HG03432 (cell line): ENCODE results near the gene ATP5ME.
"Not testable (repeated sequence)": the region's sequence is repeated elsewhere in the genome, so short reads cannot be mapped to it uniquely, and the experiment has no call there.

Source experiments
- ATAC-seq: cut with Tn5 transposase; IDR thresholded peaks from one replicate; pipeline ENCODE4 v1.9.1; 2021; ENCODE audit warnings: mild to moderate bottlenecking, moderate library complexity; ENCODE audit not compliant: unreplicated experiment

ATP5ME gene

DNA sequence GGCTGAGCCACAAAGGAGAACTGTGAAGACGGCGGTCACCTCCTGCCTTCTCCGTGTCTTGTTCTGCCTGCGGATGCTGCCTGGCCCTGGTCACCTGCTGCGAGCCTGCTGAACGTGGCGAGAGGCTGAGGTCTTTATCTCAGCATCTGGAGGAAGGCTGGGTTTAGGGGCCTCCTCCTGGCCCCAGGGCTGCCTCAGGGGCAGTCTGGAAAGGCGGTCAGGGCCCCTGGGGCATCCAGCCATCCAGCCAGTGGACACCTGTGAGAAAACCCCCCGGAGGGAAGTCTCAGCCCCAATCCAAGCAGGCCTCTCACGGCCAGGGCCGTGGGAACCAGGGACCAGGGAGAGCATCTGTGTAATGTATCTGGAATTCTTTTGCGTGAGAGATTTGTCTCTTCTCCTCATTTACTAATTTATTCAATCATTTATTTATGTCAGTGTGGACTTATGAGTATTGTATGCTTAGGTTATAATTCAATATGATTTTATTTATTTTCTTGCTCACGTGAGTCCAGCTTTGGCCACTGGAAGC, 37.4 kb downstream of the ATP5ME start:
- no peak for ATAC-seq

DNA sequence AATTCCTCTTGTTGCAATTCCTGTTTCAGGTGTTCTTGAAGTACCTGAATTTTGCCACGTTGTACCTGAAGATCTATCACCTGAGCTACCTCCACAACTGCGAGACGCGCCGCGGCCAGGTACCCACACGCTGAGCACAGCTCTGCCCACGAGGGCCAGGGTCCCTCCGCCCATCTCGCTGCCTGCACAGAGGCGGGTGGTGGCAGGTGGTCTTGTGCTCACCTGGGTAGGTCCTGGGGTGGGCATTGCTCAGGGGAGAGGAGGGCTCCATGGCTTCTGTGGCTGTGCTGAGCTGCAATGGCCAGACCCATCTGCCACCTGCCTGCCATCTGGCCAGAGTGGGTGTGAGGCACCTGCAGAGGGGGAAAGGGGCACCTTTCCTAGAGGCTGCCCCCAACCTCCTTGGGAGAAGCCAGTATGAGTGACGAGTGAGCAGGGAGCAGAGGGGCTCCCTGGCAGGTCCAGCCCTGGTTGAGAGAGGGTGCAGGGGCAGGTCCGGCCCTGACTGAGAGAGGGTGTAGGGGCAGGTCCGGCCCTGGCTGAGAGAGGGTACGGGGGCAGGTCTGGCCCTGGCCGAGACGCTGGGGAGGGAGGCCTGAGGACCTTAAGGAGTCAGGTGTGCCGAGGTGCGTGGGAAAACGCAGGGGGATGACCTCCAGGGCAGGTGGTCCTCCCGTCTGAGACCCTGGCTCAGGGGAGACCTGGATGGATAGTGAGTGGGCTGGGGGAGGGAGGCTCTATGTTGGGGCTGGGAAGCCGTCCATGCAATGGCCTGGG, 38.0 kb downstream of the ATP5ME start:
- ATAC-seq = no peak

DNA sequence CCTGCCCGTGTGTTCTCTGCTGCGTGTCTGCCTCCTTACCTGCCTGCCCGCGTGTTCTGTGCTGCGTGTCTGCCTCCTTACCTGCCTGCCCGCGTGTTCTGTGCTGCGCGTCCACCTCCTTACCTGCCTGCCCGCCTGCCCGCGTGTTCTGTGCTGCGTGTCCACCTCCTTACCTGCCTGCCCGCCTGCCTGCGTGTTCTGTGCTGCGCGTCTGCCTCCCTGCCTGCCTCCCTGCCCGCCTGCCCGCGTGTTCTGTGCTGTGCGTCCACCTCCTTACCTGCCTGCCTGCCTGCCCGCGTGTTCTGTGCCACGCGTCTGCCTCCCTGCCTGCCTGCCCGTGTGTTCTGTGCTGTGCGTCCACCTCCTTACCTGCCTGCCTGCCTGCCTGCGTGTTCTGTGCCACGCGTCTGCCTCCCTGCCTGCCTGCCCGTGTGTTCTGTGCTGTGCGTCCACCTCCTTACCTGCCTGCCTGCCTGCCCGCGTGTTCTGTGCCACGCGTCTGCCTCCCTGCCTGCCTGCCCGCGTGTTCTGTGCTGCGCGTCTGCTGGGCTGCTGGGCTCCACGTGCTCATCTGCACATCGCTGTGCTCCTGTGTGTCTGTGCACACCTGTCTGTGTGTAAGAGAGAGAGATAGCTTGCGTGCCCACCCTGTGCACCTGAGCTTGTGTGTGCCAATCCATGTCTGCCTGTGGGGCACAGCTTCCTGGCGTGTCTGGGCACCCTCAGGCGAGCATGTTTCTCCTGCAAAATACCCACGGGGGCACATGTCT, 38.8 kb downstream of the ATP5ME start:
- not testable (repeated sequence) for ATAC-seq

DNA sequence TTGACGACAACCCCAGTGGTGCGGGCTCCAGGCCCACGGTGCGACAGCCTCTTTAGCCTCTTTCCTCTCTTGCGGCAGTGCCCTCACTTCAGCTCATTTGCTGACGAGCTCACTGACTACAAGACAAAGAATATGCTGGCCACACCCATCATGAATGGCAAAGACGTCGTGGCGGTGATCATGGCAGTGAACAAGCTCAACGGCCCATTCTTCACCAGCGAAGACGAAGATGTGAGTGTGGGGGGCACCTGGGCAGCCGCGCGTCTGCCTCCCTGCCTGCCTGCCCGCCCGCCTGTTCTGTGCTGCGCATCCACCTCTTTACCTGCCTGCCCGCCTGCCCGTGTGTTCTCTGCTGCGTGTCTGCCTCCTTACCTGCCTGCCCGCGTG, 39.5 kb downstream of the ATP5ME start:
- ATAC-seq = no peak

DNA sequence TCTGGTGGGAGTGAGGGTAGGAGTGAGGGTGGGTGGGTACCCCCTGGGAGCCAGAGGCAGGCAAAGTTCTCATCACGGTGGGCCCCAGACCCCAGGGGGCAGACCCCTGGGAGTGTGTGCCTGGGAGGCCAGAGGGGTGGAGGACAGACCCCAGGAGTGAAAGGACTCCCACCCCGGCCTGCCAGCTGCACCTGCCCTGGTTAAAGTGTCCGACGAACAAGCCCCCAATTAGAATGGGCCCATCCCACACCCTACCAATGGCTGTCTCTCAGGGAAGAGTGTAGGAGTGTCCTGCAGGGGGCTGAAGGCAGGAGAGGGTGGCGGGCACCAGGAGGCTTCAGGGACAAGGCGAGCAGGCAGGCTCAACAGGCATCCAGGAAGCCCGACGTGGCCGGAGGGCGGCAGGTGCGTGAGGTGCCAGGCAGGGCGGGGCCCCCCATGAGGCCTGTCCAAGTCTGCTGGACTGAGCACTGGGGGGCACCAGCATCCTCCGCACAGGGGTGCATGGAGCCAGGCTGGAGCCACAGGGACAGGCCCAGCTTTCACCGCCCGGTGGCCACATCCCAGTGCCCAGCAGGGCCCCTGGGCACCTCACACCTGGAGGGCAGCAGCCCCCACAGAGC, 40.0 kb downstream of the ATP5ME start:
- no peak for ATAC-seq

DNA sequence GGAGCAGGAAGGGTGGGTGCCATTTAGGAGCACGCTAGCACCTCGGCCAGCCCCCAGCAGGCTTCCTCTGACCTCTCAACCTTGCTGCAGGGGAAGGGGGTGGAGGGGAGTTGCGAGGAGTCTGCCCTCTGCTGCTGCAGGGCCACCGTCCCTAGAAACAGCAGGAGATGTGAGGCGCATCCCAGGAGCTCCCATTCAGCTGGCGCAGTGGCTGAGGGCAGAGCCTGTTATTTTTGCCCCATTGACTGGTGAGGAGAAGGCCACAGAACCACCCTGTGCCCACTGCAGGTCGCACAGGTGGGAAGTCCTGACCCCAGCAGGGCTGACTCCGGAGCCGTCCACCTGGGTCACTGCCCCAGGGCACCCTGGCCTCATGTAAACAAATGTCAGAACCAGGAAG, 40.7 kb downstream of the ATP5ME start:
- no peak for ATAC-seq

DNA sequence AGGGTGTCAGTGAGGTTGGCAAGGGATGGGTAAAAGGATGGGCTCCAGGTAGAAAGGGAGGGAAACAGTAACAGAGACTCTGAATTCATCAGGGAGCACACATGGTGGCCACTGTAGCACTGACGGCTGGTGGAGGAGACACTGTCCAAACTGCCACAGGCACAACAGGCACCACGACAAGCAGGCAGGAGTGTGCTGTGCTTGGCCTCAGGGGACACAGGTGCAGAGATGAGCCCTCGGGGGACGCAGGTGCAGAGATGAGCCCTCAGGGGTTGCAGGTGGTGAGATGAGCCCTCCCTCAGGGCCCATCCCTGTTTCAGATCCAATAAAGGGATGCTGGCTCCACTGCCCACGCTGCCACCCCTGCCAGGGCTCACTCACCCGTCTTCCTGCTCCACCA, 41.1 kb downstream of the ATP5ME start:
- no peak for ATAC-seq

DNA sequence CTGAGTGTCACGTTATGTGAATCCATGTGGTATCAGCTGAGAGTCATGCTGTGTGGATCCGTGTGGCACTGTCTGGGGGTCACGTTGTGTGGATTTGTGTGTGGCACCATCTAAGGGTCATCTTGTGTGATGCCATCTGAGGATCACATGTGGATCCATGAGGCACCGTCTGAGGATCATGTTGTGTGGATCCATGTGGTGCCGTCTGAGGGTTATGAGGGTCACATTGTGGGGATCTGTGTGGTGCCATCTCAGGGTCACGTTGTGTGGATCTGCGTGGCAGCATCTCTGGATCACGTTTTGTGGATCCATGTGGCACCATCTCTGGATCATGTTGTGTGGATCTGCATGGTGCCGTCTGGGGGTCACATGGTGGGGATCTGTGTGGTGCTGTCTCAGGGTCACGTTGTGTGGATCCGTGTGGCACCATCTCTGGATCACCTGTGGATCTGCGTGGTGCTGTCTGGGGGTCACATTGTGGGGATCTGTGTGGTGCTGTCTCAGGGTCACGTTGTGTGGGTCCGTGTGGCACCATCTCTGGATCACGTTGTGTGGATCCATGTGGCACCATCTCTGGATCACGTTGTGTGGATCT, 41.8 kb downstream of the ATP5ME start:
- ATAC-seq = no peak

DNA sequence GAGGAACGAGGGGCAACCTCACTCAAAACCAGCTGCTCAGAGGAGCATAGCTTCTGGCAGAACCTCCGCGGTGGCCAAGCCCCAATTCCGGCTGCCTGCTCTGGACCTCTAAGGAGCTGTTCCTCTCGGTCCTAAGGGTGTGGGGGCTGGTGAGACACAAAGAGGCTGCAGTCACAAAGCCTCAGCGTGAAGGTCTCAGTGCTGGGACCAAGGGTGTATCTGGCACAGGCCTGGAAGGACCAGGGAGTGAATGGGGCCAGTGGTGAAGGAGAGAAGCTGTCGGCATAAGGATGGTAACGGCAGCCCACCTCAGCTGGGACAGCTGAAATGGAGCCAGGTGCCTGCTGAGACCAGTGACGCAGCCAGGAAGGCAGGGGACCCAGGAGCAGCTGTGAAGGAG, 43.4 kb downstream of the ATP5ME start:
- no peak for ATAC-seq

DNA sequence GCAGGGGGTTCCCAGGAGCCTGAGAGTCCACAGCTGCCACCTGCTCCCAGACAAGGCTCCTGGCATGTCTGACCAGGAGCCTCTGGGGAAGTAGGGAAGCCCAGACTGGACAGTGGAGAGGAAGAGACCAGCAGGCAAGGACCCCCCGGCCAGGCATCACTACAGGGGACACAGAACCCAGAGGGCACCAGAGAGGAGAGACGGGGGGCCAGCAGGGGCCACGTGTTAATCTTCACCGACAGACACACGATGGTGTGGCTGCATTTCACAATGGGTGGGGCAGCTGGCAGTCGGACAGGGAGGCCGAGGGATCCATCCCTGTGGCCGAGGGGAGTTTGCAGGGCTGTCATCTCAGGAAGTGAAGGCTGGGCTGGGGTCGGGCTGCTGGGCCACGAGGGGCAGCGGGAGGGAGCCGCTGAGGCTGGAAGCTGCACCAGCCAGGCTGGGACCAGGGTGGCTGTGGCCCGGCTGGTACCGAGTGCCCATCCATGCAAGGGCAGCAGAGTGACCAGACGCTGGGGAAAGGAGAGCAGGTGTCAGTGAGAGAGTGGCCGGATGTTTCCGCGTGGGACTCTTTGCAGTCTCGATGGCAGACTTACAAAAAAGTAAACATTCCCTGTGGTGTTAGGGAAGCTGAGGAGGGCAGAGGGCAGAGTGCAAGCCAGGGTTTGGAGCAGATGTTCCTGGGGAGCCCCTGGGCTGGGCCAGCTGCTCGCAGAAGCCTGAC, 44.0 kb downstream of the ATP5ME start:
- no peak for ATAC-seq

DNA sequence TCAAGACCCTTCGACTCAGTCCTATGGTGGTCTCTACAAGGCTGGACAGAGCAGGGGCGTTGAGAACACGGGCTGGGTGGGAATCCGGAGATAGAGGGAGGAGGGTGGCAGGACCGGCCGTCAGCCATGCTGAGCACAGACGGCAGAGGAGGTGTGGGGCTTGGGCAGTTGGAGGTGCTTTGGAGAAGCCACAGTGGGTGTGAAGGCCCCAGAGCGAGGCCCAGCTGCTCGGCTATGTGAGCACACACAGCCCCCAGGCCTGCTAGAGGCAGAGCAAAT, 44.5 kb downstream of the ATP5ME start:
- ATAC-seq = no peak

DNA sequence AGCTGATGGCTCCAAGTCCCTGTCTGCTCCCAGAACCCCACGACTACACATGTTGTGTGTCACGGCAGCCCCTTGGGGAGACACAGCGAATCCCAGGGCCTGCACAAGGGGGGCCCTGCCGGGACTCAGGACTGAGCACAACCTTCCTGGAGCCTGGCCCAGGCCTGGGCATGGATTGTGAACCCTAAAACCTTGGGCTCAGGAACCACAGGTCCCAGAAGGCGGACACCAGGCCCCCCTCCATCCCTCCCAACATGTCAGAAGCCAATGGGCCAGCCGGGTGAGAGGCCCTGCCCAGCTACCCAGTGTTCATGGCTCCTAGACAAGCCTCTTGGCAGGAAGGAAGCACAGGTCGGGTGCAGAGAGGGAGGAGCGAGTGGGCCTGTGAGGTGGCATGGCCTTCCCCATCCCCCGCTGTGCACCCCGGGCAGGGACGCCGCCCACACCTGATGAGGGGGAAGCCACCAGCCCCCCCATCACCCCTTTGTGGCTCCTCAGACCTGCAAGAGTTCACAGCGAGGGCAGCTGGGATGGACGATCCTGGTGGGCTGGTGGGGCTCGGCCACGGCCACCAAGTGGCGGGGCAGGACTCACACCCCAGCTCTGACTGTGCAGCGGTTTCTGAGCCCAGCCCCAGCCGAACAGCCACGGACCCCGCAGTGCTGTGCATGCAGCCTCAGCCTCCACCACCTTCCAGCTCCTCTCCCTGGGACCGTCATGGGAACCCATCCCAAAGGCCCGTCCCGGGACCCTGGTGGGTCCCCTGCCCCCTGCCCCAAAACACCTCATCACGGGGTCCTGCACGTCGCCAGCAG, 45.0 kb downstream of the ATP5ME start:
- no peak for ATAC-seq

DNA sequence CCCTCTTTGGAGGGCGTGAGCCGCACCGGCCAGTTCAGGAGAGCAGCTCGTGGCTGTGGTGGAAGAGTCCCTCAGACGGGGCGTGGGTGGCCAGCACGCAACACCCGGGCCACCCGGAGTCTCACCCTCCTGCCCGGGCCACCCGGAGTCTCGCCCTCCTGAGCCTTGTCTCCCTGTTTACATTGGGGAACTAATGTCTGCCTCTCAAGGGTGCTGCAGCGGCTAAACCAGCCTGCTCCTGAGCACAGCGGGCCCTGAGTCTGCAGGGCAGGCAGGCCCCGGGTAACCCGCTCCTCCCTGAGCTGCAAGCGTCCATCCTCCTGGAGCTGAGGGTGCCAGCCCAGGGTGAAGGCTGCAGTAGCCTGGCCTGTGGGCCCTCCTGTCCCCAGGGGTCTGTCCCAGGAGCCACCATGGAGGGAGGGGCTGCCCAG, 45.8 kb downstream of the ATP5ME start:
- no peak for ATAC-seq

DNA sequence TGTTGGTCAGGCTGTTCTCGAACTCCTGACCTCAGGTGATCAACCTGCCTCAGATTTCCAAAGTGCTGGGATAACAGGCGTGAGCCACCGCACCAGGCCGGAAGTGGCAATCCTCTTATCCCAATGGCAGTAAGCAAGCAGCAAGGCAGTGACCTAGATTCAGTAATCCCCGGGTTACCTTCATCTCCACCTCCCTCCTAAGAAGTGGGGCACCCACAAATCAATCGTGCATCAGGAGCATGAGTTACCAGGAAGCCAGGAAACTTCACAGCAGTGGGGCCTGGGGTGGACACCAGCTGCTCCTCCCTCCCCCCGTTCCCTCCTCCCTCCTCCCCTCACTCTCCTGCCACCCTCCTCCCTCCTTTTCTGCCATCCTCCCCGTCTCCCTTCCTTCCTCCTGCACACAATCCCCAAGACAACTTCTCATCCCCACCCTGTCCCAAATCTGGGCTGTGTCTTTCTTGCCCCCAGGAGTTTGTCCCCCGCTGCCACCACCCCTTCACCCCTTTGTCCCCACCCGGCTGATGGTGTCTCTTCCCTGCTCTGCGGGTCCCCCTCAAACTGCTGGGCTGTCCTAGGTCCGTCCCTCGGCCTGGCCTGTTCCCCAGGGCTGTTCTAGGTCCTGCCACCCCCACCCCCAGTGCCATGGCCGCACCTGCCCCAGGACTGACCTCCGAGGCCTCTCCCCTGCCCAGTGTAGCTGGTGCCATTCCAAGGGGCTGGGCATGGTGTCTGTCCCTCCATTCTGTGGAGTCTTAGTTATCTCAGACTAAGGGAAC, 46.5 kb downstream of the ATP5ME start:
- ATAC-seq = no peak

DNA sequence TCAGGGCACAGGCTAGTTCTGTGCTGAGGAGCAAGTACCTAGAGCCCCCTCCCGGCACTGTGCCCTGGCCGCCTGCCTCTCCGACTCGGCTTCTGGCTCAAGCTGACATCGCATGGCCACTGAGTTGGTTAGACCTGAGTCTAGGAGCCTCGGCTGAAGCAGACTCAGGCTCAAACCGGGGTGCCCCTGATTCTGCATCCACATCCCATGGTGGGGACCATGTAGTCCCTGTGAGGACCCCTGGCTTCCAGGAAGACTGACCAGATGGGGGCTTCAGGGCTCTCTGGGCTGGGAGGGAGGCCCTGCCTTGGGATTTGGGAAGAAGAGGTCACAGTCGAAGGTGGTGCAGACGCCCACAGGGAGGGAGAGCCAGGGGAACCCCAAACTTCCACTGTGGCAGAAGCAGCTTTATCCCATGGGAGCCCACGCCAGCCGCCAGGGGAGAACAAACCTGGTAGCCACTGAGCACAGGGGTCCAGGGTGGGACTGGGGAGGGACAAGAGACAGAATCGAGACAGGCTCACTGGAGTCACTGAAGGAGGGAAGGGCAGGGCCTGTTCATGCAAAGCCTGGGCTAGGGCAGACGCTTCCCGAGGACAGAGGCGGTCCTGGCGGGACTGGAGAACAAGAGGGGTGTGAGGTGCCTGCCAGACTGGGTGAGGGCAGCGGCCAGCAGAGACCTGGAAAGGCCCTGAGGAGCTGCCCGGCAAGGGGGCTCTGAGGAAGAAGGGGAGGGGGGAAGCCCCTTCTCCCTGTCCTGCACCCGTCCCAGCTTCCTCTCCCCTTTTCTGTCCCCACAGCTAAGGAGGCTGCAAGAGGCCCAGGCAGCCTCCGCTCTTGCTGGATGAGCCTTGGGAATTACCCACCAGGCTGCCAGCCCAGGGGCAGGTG, 47.6 kb downstream of the ATP5ME start:
- ATAC-seq = no peak

DNA sequence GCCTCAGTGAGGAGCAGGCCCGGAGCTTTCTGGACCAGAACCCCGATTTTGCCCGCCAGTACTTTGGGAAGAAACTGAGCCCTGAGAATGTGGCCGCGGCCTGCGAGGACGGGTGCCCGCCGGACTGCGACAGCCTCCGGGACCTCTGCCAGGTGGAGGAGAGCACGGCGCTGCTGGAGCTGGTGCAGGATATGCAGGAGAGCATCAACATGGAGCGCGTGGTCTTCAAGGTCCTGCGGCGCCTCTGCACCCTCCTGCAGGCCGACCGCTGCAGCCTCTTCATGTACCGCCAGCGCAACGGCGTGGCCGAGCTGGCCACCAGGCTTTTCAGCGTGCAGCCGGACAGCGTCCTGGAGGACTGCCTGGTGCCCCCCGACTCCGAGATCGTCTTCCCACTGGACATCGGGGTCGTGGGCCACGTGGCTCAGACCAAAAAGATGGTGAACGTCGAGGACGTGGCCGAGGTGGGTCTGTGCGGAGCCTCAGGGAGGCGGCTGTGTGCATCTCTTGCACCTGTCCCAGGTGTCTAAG, 48.4 kb downstream of the ATP5ME start:
- ATAC-seq = no peak

DNA sequence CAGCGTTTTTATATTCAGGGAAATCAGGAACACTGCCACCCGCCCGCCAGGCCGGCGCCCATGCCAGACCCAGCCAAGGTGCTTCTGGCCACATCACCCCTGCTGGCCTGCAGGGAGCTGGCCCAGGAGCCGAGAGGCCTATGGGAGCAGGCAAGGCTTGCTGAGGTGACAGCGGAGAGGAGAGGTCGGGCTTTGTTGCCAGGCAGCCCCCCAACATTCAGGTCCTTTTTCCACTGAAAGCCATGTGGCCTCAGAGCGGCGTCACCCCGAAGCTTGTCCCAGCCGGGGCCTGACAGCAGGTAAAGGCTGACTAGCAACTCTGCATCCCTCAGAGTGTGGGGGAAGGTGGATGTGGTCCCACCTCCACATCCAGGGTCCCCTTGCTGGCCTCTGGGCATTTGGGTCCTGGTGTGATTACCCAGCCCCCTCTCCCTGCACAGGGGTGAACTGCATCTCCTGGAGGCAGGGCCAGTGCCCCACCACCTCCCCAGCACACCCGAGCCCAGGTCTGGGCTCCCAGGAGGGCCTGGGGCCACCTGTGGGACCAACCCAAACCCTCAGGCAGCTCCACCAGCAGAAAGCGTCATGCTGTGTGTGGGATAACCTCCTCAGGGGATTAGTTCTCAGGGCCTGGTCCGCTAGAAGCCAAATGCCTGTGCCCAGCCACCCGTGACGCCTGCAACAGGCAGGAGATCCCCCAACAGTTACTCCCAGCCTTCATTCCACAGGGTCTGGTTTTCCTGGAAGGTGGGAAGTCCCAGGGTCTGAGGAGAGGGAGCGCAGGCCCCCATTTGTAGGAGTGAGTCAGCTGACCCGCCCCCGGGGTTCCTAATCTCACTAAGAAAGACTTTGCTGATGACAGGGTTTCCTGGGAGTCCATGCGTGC, 49.1 kb downstream of the ATP5ME start, which contains the start of gene PDE6B:
PDE6B (plus strand) TSS at position 869 of the 886 bp plus-strand sequence. CDS start 54 bp downstream, outside the sequence.
- ATAC-seq = no peak
